Sigmoid colon (tissue), 7 donors: ENCODE measurements around the gene PLEKHA1. TPM values are rescaled to one million over a fixed set of nuclear protein-coding genes. Genes with fewer than 3 reads are reported as not detected.
A peak's percentile ranks its signal among the peaks of the same experiment; 100 is the strongest.

Experiments
- DNase-seq: peaks from one replicate; pipeline ENCODE4 v3.0.0-alpha.2; 2019
- H3K27ac ChIP-seq, 4 donors: fragments of 200-600 bp; sonication (generic); one replicate each; pipeline ENCODE4 v1.5.1; 2016 to 2019; ENCODE audit warnings: mild to moderate bottlenecking in 1 of 4
- H3K27me3 ChIP-seq, 3 donors: fragments of 200-600 bp; sonication (generic); one replicate each; pipeline ENCODE4 v1.5.1; 2019; ENCODE audit warnings: mild to moderate bottlenecking in 1 of 3
- H3K36me3 ChIP-seq, 4 donors: fragments of 200-600 bp; sonication (generic); one replicate each; pipeline ENCODE4 v1.5.1; 2016 to 2019
- H3K4me1 ChIP-seq, 4 donors: fragments of 200-600 bp; sonication (generic); one replicate each; pipeline ENCODE4 v1.5.1; 2017 to 2019
- H3K4me3 ChIP-seq, 4 donors: fragments of 200-600 bp; sonication (generic); one replicate each; pipeline ENCODE4 v1.5.1; 2017 to 2019; ENCODE audit warnings: mild to moderate bottlenecking in 2 of 4, moderate library complexity in 1 of 4
- H3K9me3 ChIP-seq, 4 donors: fragments of 200-600 bp in 3 of 4; sonication (generic) in 3 of 4; one replicate each; pipeline versions ENCODE4 v1.5.1 to v1.6.1; 2013 to 2019
- EP300 ChIP-seq, 4 donors: sonication (generic); formaldehyde crosslinking; IDR thresholded peaks; one replicate each; pipeline ENCODE4 v1.6.1; 2017; ENCODE audit warnings: antibody characterized with exemption in 4 of 4
- POLR2A ChIP-seq, 2 donors: fragments of 450-650 bp; IDR thresholded peaks; one replicate each; pipeline ENCODE4 v1.6.1; 2016; ENCODE audit warnings: antibody characterized with exemption in 2 of 2, mild to moderate bottlenecking in 2 of 2, moderate library complexity in 2 of 2
- POLR2AphosphoS5 ChIP-seq, 4 donors: sonication (generic); formaldehyde crosslinking; IDR thresholded peaks; one replicate each; pipeline ENCODE4 v1.6.1; 2017; ENCODE audit warnings: antibody characterized with exemption in 4 of 4
- WGBS, 2 donors: extraction: QIAGEN DNeasy Blood & Tissue Kit; methylation state at CpG; one replicate each; pipeline ENCODE4 v1.1.7; 2013; 5-methylcytosine and 5-hydroxymethylcytosine counted together
- intact Hi-C: fragments of 100-400 bp; cut with DNase I; formaldehyde crosslinking; loops from one replicate; pipeline ENCODE4 v1.15.1; 2023
- polyA plus RNA-seq, 3 donors: library from polyadenylated mRNA; stranded (reverse); fragments of 200-250 nt; gene quantifications; one replicate each; pipeline ENCODE4 v1.2.3, GENCODE V29; 2013
- total RNA-seq, 4 donors: library from RNA; depleted of rRNA; stranded (reverse); fragments of >200 nt; gene quantifications; one replicate each; pipeline ENCODE4 v1.1.0, GENCODE V29; 2016
- TF ChIP-seq, protein P1 (sequence below), 4 experiments: fragments of 450-650 bp in 3 of 4; fragments of 200-600 bp in 1 of 4; IDR thresholded peaks; one replicate each; pipeline ENCODE4 v1.5.1; 2016 to 2019; ENCODE audit warnings: antibody characterized with exemption in 4 of 4, mild to moderate bottlenecking in 3 of 4, moderate library complexity in 2 of 4
- donor health status: healthy with polysubstance abuse.
- donor health status: Bipolar disorder and iron deficiency.
- donor health status: healthy.

Gene PLEKHA1
- total and polyA plus RNA-seq, 7 donors, result 20.9 to 53.2 (median 38.4) TPM

DNA sequence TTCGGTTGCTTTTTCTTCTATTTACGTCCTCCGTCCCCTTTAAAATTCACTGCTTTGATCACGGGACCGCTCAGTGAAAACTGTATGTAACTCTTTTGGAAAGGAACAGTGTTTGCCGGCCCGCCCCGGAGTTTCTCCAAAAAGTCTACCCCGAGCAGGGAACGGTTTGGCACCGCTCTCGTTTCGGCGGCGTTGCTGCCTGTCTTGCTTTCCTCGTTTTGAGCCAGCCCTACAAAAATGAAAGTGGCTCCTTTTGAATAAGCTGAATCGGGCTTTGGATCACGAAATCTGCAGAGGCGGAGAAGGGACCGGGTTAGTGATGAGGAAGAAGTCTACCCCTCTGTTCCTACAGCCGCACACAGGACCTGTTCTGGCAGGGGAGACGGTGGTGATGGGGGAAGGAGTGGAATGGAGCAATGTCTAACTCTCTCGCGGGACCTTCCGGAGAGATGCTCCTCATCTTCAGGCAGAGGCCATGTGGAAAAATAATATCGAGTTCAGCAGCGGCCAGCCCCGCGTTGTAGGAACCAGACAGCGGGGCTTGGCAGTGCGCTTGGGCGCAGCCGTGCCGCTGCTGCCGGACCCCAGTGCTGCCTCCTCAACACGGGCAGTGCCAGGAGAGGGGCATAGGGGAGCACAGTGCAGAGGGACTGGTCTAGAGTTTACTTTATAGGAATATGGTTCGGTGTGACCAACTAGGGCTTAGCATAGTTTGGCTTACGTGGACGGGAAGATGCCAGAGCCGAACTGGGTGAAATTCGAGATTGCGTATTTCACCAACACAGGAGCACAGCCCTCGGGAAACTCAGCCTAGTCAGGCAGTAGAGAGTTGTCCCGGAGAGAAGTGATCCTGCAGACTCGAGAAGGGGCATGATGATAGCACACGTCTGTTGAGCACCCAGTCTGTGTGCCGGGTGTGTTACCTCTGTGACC is 88.3 kb downstream of the PLEKHA1 start:
- H3K9me3 ChIP-seq, result no peaks in the 10 kb centered on the region
- H3K4me1 ChIP-seq, result peaks cover 3 to 33% (median 24%) of the 10 kb centered on the region in 4 donors
- TF ChIP-seq POLR2AphosphoS5 (IDR thresholded peaks at IDR 0.05) (peak in 3 of 4 donors; percentile 19 to 52 (median 39)), POLR2A (IDR thresholded peaks at IDR 0.05) (no peak)
- DNase-seq, result peak; percentile 88
- WGBS, 2 donors, result 15 to 23% methylated on average over 47 of the region's 47 CpGs
- H3K27me3 ChIP-seq, result no peaks in the 10 kb centered on the region
- peak overlapping the region; percentile 54 to 83 (median 71) for H3K4me3 ChIP-seq
- no peaks in the 10 kb centered on the region for H3K36me3 ChIP-seq
- H3K27ac ChIP-seq, result peak overlapping the region; percentile 84 to 93 (median 88)
- intact Hi-C loops, result loop anchor here (2.0 to 5.0 kb wide), 2 partner anchors 40 to 105 kb away; no protein-coding TSS in a partner anchor

DNA sequence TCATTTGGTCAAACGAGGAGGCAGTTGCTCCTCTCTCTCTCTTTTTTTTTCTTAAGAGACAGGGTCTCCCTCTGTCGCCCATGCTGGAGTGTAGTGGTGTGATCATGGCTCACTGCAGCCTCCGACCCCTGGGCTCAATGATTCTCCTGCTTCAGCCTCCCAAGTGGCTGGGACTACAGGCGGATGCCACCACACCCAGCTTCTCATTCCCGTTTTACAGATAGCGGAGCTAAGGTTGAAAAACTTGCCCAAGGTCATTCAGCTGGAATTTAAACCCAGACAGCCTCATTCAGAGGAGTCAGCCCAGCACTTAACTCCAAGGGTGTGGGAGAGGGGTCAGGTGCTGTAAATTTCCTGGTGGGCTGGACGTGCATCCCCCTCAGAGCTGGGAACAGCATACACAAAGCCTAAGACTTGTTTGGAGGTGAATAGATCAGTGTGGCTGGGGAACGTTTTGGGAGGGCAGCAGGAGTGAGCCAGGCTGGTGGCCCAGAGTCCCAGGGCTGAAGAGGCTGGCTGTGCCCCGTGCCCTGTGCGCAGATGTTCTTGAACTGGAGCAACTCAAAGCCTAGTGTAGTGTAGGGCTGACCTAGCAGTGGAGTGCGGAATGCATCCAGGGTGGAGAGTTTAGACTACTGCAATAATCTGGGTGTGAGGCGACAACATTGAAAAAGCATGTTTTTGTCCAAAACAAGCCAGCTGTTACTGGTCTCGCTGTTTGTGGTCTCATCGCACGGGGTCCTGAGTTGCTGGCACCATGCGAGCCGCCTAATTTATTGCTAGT is 89.2 kb downstream of the PLEKHA1 start:
- no peaks in the 10 kb centered on the region for H3K27me3 ChIP-seq
- no peak for TF ChIP-seq POLR2AphosphoS5 (IDR thresholded peaks at IDR 0.05)
- TF ChIP-seq, protein P1, sequence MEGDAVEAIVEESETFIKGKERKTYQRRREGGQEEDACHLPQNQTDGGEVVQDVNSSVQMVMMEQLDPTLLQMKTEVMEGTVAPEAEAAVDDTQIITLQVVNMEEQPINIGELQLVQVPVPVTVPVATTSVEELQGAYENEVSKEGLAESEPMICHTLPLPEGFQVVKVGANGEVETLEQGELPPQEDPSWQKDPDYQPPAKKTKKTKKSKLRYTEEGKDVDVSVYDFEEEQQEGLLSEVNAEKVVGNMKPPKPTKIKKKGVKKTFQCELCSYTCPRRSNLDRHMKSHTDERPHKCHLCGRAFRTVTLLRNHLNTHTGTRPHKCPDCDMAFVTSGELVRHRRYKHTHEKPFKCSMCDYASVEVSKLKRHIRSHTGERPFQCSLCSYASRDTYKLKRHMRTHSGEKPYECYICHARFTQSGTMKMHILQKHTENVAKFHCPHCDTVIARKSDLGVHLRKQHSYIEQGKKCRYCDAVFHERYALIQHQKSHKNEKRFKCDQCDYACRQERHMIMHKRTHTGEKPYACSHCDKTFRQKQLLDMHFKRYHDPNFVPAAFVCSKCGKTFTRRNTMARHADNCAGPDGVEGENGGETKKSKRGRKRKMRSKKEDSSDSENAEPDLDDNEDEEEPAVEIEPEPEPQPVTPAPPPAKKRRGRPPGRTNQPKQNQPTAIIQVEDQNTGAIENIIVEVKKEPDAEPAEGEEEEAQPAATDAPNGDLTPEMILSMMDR (IDR thresholded peaks at IDR 0.05), result no peak
- TF ChIP-seq POLR2A (IDR thresholded peaks at IDR 0.05), result no peak
- TF ChIP-seq EP300 (IDR thresholded peaks at IDR 0.05), result no peak
- 50 to 67% methylated on average over 17 of the region's 17 CpGs for WGBS, 2 donors
- peak overlapping the region; percentile 54 to 83 (median 71) for H3K4me3 ChIP-seq
- no peaks in the 10 kb centered on the region for H3K36me3 ChIP-seq
- H3K9me3 ChIP-seq, result no peaks in the 10 kb centered on the region
- no peak for DNase-seq
- peak overlapping the region; percentile 84 to 93 (median 88) for H3K27ac ChIP-seq
- intact Hi-C loops, result loop anchor here (2.0 to 5.0 kb wide), 2 partner anchors 39 to 104 kb away; no protein-coding TSS in a partner anchor
- peaks cover 3 to 36% (median 27%) of the 10 kb centered on the region in 4 donors for H3K4me1 ChIP-seq

DNA sequence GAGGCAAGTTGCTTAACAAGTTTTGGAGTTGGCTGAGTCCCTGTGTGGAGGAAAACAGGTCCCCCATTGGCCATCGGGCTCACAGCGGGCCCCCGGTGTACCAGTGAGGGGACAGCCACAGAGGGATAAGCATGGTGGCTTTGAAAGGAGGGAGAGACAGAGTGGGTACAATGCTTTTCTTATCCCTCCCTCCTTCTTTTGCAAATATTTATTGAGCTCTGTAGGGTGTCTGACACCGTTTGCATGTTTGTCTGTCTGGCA is 89.7 kb downstream of the PLEKHA1 start:
- no peaks in the 10 kb centered on the region for H3K27me3 ChIP-seq
- peak overlapping the region in 1 of 4 donors; percentile 93 for H3K27ac ChIP-seq
- 59 to 64% methylated on average over 4 of the region's 4 CpGs for WGBS, 2 donors
- intact Hi-C loops, result loop anchor here (5.0 kb wide), 1 partner anchor 103 kb away; no protein-coding TSS in a partner anchor
- H3K9me3 ChIP-seq, result no peaks in the 10 kb centered on the region
- no peaks in the 10 kb centered on the region for H3K36me3 ChIP-seq
- DNase-seq, result no peak
- no peak overlapping the region for H3K4me3 ChIP-seq
- peaks cover 3 to 41% (median 32%) of the 10 kb centered on the region in 4 donors for H3K4me1 ChIP-seq
- no peak for TF ChIP-seq EP300 (IDR thresholded peaks at IDR 0.05)

DNA sequence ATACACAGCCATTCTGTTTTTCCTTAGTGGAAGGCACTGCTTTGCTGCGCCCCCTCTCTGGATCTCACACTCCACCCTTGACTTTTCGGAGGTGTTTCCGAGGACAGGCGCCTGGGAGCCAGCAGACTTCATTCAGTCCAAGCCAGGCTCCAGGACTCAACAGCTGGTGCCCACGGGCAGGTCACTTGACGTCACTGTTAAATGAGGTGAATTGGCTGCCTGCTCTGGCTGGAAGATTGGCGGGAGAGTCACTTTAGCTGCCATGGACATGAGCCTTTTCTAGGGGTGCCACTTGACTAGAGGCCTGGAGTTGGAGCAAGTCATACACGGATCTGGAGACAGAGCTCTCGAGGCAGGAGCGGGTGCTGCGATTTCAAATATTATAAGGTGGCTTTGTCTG is 90.1 kb downstream of the PLEKHA1 start:
- TF ChIP-seq EP300 (IDR thresholded peaks at IDR 0.05), result no peak
- no peak for TF ChIP-seq POLR2AphosphoS5 (IDR thresholded peaks at IDR 0.05)
- TF ChIP-seq, protein P1 (IDR thresholded peaks at IDR 0.05), result no peak
- no peak for TF ChIP-seq POLR2A (IDR thresholded peaks at IDR 0.05)
- H3K4me1 ChIP-seq, result peaks cover 3 to 45% (median 36%) of the 10 kb centered on the region in 4 donors
- H3K4me3 ChIP-seq, result no peak overlapping the region
- no peaks in the 10 kb centered on the region for H3K9me3 ChIP-seq
- no peaks in the 10 kb centered on the region for H3K27me3 ChIP-seq
- intact Hi-C loops, result loop anchor here (5.0 kb wide), 1 partner anchor 103 kb away; no protein-coding TSS in a partner anchor
- DNase-seq, result no peak
- no peaks in the 10 kb centered on the region for H3K36me3 ChIP-seq
- 80 to 88% methylated on average over 11 of the region's 11 CpGs for WGBS, 2 donors
- no peak overlapping the region for H3K27ac ChIP-seq

DNA sequence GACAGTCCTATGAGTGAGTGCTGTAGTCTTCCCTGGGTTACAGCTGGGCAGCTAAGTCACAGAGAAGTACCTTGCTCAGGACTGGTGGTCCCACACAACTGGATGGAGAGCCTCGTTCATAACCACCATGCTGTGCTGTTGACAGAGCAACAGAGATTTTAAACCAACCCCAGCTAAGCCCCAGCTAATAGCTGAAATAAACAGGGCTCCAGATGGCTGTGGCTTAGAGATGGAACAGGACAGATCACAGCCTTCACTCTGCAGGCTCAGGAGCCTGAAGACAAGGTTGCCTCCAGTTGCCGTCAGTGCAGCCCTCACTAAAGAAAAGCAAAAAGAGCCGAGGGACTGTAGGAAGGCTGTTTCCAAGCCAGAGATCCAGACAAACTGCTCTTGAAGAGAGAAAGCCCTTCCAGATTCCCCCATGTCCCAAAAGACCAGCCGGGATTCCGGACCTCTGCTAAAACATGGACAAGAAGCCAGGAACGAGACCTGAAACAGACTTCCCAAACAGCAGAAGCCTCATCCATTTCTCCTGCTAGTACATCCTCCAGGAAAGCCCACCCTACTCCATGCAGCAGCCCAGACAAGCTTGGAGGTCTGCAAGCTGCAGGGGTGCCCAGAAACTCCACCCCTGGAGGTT is 91.0 kb downstream of the PLEKHA1 start:
- H3K4me1 ChIP-seq, result peaks cover 3 to 41% (median 37%) of the 10 kb centered on the region in 4 donors
- no peak for DNase-seq
- intact Hi-C loops, result no loop called here

More for the DNA sequence above, 91.0 kb downstream of the PLEKHA1 start:
- 73 to 78% methylated on average over 6 of the region's 6 CpGs for WGBS, 2 donors
- TF ChIP-seq, protein P1 (IDR thresholded peaks at IDR 0.05), result no peak
- TF ChIP-seq POLR2A (IDR thresholded peaks at IDR 0.05), result no peak
- TF ChIP-seq POLR2AphosphoS5 (IDR thresholded peaks at IDR 0.05), result no peak
- no peak for TF ChIP-seq EP300 (IDR thresholded peaks at IDR 0.05)
- no peak overlapping the region for H3K4me3 ChIP-seq
- no peak overlapping the region for H3K27ac ChIP-seq
- no peaks in the 10 kb centered on the region for H3K27me3 ChIP-seq
- H3K36me3 ChIP-seq, result no peaks in the 10 kb centered on the region
- H3K9me3 ChIP-seq, result no peaks in the 10 kb centered on the region
